ENCODE measurements around the gene TOR1B.

GRCh38 chr9:129801504-129801903 lies 1.5 kb upstream of the TOR1B start:
- TF ChIP-seq CTCF (IDR thresholded peaks at IDR 0.05) (no peak), POLR2AphosphoS5 (IDR thresholded peaks at IDR 0.05; ENCODE audit: low read depth, low read length) (no peak), TAF1 (IDR thresholded peaks at IDR 0.05; ENCODE audit: borderline replicate concordance, low read depth, low read length) (no peak), SIN3A (IDR thresholded peaks at IDR 0.05; ENCODE audit: borderline replicate concordance, low read depth, low read length) (no peak), JUND (IDR thresholded peaks at IDR 0.05) (no peak), EP300 (IDR thresholded peaks at IDR 0.05; ENCODE audit: borderline replicate concordance in 1 of 2, low read depth in 1 of 2, low read length in 1 of 2) (no peak), TEAD4 (IDR thresholded peaks at IDR 0.05; ENCODE audit: borderline replicate concordance, insufficient read depth) (no peak), YY1 (IDR thresholded peaks at IDR 0.05; ENCODE audit: low read depth) (no peak), RCOR1 (IDR thresholded peaks at IDR 0.05; ENCODE audit: low read length) (no peak), SMC3 (IDR thresholded peaks at IDR 0.05; ENCODE audit: low read depth, low read length) (no peak), FOXJ3 (CRISPR knock-in tag; IDR thresholded peaks at IDR 0.05) (no peak), RAD21 (IDR thresholded peaks at IDR 0.05; ENCODE audit: low read length) (no peak)
- TF ChIP-seq, protein P1, sequence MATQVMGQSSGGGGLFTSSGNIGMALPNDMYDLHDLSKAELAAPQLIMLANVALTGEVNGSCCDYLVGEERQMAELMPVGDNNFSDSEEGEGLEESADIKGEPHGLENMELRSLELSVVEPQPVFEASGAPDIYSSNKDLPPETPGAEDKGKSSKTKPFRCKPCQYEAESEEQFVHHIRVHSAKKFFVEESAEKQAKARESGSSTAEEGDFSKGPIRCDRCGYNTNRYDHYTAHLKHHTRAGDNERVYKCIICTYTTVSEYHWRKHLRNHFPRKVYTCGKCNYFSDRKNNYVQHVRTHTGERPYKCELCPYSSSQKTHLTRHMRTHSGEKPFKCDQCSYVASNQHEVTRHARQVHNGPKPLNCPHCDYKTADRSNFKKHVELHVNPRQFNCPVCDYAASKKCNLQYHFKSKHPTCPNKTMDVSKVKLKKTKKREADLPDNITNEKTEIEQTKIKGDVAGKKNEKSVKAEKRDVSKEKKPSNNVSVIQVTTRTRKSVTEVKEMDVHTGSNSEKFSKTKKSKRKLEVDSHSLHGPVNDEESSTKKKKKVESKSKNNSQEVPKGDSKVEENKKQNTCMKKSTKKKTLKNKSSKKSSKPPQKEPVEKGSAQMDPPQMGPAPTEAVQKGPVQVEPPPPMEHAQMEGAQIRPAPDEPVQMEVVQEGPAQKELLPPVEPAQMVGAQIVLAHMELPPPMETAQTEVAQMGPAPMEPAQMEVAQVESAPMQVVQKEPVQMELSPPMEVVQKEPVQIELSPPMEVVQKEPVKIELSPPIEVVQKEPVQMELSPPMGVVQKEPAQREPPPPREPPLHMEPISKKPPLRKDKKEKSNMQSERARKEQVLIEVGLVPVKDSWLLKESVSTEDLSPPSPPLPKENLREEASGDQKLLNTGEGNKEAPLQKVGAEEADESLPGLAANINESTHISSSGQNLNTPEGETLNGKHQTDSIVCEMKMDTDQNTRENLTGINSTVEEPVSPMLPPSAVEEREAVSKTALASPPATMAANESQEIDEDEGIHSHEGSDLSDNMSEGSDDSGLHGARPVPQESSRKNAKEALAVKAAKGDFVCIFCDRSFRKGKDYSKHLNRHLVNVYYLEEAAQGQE (IDR thresholded peaks at IDR 0.05; ENCODE audit: low read depth, low read length) = no peak
- TF ChIP-seq, protein P2, sequence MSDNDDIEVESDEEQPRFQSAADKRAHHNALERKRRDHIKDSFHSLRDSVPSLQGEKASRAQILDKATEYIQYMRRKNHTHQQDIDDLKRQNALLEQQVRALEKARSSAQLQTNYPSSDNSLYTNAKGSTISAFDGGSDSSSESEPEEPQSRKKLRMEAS (IDR thresholded peaks at IDR 0.05; ENCODE audit: low read depth) = no peak
